ENCODE data around the gene SETD4.

DNA sequence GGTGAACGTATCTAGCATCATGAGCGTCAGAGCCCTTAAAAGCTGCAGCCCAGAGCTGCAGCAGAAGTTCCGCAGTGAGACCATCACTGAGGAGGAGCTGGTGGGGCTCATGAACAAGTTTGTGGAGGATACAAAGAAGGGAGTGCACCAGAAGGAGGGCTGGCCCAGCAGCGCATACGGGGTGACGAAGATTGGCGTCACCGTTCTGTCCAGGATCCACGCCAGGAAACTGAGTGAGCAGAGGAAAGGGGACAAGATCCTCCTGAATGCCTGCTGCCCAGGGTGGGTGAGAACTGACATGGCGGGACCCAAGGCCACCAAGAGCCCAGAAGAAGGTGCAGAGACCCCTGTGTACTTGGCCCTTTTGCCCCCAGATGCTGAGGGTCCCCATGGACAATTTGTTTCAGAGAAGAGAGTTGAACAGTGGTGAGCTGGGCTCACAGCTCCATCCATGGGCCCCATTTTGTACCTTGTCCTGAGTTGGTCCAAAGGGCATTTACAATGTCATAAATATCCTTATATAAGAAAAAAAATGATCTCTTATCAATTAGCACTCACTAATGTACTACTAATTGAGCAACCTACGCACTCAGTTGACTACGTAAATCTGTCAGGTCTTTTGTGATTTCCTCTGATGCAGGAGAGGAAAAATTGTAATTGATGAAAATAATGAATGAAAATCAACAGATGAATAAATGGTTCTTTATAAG lies 12.3 kb upstream of the SETD4 start:
- TF ChIP-seq, protein P1, sequence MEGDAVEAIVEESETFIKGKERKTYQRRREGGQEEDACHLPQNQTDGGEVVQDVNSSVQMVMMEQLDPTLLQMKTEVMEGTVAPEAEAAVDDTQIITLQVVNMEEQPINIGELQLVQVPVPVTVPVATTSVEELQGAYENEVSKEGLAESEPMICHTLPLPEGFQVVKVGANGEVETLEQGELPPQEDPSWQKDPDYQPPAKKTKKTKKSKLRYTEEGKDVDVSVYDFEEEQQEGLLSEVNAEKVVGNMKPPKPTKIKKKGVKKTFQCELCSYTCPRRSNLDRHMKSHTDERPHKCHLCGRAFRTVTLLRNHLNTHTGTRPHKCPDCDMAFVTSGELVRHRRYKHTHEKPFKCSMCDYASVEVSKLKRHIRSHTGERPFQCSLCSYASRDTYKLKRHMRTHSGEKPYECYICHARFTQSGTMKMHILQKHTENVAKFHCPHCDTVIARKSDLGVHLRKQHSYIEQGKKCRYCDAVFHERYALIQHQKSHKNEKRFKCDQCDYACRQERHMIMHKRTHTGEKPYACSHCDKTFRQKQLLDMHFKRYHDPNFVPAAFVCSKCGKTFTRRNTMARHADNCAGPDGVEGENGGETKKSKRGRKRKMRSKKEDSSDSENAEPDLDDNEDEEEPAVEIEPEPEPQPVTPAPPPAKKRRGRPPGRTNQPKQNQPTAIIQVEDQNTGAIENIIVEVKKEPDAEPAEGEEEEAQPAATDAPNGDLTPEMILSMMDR (conservative IDR thresholded peaks at IDR 0.05 in 1 of 2, IDR thresholded peaks at IDR 0.05 in 1 of 2; ENCODE audit: extremely low read depth in 1 of 2, insufficient read depth in 1 of 2, low read depth in 1 of 2, low read length in 2 of 2) = no peak
- TF ChIP-seq EZH2 (IDR thresholded peaks at IDR 0.05; ENCODE audit: borderline replicate concordance, low read length) = no peak
